ENCODE data around the gene SLC9B1. TPM values are rescaled to one million over a fixed set of nuclear protein-coding genes. Genes with fewer than 3 reads are reported as not detected.
"Not testable (repeated sequence)": the region's sequence is repeated elsewhere in the genome, so short reads cannot be mapped to it uniquely, and the experiment has no call there.

SLC9B1 gene
- total RNA-seq, 2 donors from 2014 or later = 1.4 TPM

GRCh38 chr4:102868153-102868780 is 151.2 kb downstream of the SLC9B1 start:
- peaks cover 6% of the 10 kb centered on the region for H3K9me3 ChIP-seq (ENCODE audit: control insufficient read depth, low read length)
- Mint-ChIP-seq H3K4me3 (peak overlapping the region; percentile 80), H3K27me3 (ENCODE audit: insufficient read depth) (no peaks in the 10 kb centered on the region), H3K9me3 (peaks cover 3% of the 10 kb centered on the region), H3K27ac (peak overlapping the region; percentile 98), H3K36me3 (ENCODE audit: low read depth) (peaks cover 14% of the 10 kb centered on the region), H3K4me1 (peaks cover 30% of the 10 kb centered on the region)
- H3K36me3 ChIP-seq (ENCODE audit: control insufficient read depth, insufficient read depth, low read length) = peaks cover 7% of the 10 kb centered on the region
- no peak for TF ChIP-seq CTCF (conservative IDR thresholded peaks at IDR 0.05)
- H3K9ac ChIP-seq (ENCODE audit: extremely low read depth, low read length, poor library complexity, severe bottlenecking) = peak overlapping the region; percentile 80
- peak overlapping the region; percentile 97 for H3K27ac ChIP-seq (ENCODE audit: low read depth, low read length)
- 44 to 62% methylated on average over 12 to 23 of the region's 23 CpGs for WGBS, 2 experiments (ENCODE audit: insufficient coverage in 1 of 2, insufficient read length in 1 of 2)
- no peaks in the 10 kb centered on the region for H3K27me3 ChIP-seq (ENCODE audit: control insufficient read depth, insufficient read depth, low read length, poor library complexity, severe bottlenecking)
- H3K4me1 ChIP-seq (ENCODE audit: control insufficient read depth, insufficient read depth, low read length) = peaks cover 3% of the 10 kb centered on the region
- DNase-seq = no peak
- peak overlapping the region; percentile 94 for H3K4me3 ChIP-seq (ENCODE audit: low read length)

GRCh38 chr4:102867278-102868152 is 152.0 kb downstream of the SLC9B1 start:
- Mint-ChIP-seq H3K4me1 (peaks cover 30% of the 10 kb centered on the region), H3K36me3 (ENCODE audit: low read depth) (peaks cover 11% of the 10 kb centered on the region), H3K27ac (peak overlapping the region; percentile 98), H3K4me3 (peak overlapping the region; percentile 80), H3K27me3 (ENCODE audit: insufficient read depth) (no peaks in the 10 kb centered on the region), H3K9me3 (no peaks in the 10 kb centered on the region)
- Histone ChIP-seq H3K4me1 (ENCODE audit: control insufficient read depth, insufficient read depth, low read length) (peaks cover 3% of the 10 kb centered on the region), H3K4me3 (ENCODE audit: low read length) (peak overlapping the region; percentile 94), H3K36me3 (ENCODE audit: control insufficient read depth, insufficient read depth, low read length) (no peaks in the 10 kb centered on the region), H3K9ac (ENCODE audit: extremely low read depth, low read length, poor library complexity, severe bottlenecking) (peak overlapping the region; percentile 80), H3K27me3 (ENCODE audit: control insufficient read depth, insufficient read depth, low read length, poor library complexity, severe bottlenecking) (no peaks in the 10 kb centered on the region), H3K27ac (ENCODE audit: low read depth, low read length) (no peak overlapping the region), H3K9me3 (ENCODE audit: control insufficient read depth, low read length) (no peaks in the 10 kb centered on the region)
- WGBS, 2 experiments (ENCODE audit: insufficient coverage in 1 of 2, insufficient read length in 1 of 2) = 87 to 96% methylated on average over 8 to 11 of the region's 12 CpGs
- no peak for TF ChIP-seq CTCF (conservative IDR thresholded peaks at IDR 0.05)
- DNase-seq = no peak

GRCh38 chr4:102865327-102865726 is 154.2 kb downstream of the SLC9B1 start:
- peaks cover 14% of the 10 kb centered on the region for H3K36me3 Mint-ChIP-seq (ENCODE audit: low read depth)
- not testable (repeated sequence) for H3K9me3 ChIP-seq (ENCODE audit: control insufficient read depth, low read length); H3K9me3 Mint-ChIP-seq; DNase-seq; H3K27ac ChIP-seq (ENCODE audit: low read depth, low read length); H3K4me1 ChIP-seq (ENCODE audit: control insufficient read depth, insufficient read depth, low read length); H3K27ac Mint-ChIP-seq; H3K36me3 ChIP-seq (ENCODE audit: control insufficient read depth, insufficient read depth, low read length); H3K27me3 Mint-ChIP-seq (ENCODE audit: insufficient read depth); H3K9ac ChIP-seq (ENCODE audit: extremely low read depth, low read length, poor library complexity, severe bottlenecking); H3K4me3 Mint-ChIP-seq; H3K27me3 ChIP-seq (ENCODE audit: control insufficient read depth, insufficient read depth, low read length, poor library complexity, severe bottlenecking); H3K4me3 ChIP-seq (ENCODE audit: low read length)
- 100% methylated on average over 2 to 5 of the region's 5 CpGs for WGBS, 2 experiments (ENCODE audit: insufficient coverage in 1 of 2, insufficient read length in 1 of 2)
- H3K4me1 Mint-ChIP-seq = peaks cover 20% of the 10 kb centered on the region

All from endodermal cell (in vitro differentiated cells).